T-helper 2 cell treated with Interferon-gamma antibody and Interleukin-4, amounts not matched to agents 100 ng/mL and 5 ng/mL, for 36 hours (primary cell): ENCODE measurements around the gene TASOR2. TPM values are rescaled to one million over a fixed set of nuclear protein-coding genes. Genes with fewer than 3 reads are reported as not detected.

ENCODE experiments used
- total RNA-seq: library from RNA; stranded (reverse); gene quantifications from 2 replicates; pipeline ENCODE4 v1.2.3, GENCODE V29; 2022

The TASOR2 gene
- total RNA-seq, 1 donor from 2014 or later, result 63.0 TPM

Other genes with a start within 250 kb of the TASOR2 start
- gene CALML5, start 185.3 kb upstream of the TASOR2 start, total RNA-seq, result not detected in 2 replicates
- not detected in 2 replicates for gene CALML3, start 159.9 kb upstream of the TASOR2 start, total RNA-seq
- 9.0 and 9.5 TPM in 2 replicates for gene ASB13, start 18.2 kb upstream of the TASOR2 start, total RNA-seq
- gene GDI2, start 128.6 kb downstream of the TASOR2 start, total RNA-seq, result 259 and 261 TPM in 2 replicates
- 6.2 and 6.6 TPM in 2 replicates for gene ANKRD16, start 205.1 kb downstream of the TASOR2 start, total RNA-seq
- 66.0 and 69.4 TPM in 2 replicates for gene FBH1, start 205.4 kb downstream of the TASOR2 start, total RNA-seq